GM12892 (cell line): ENCODE measurements around the gene VPS18.

Experiments used
- POLR2A ChIP-seq: IDR thresholded peaks from 2 replicates; pipeline ENCODE4 v1.6.1; 2011; ENCODE audit warnings: low read depth, low read length, control low read depth
- POLR2AphosphoS5 ChIP-seq: IDR thresholded peaks from 2 replicates; pipeline ENCODE4 v1.6.1; 2011; ENCODE audit warnings: low read depth, low read length, control low read depth

DNA sequence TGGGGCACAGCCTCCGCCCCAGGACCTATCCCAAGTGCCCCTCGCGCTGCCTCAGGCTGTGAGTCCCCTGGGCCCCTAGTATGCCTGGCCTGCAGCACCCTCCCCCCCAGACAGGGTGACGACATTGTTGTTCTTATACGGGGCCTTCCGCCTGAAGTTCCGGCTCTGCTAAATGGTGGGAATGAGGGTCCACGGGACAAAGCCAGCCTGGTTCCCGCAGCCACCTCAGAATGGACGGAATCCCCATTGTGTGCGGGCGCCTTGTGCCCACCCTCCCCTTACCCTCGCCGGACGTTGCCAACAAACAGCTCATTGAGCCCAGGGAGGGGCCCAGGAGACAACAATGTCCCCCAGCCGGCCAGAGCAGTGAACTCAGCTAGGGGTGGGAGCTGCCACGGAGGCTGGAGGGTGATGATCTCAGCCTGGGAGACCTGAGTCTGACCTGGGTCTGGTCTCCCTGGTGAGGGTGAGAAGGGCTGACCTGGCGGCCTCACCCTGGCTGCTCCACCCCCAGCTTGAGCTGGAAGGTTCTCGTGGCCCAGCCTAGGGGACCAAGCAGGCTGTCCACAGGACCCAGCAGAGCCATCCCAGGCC lies 24.6 kb downstream of the VPS18 start:
- TF ChIP-seq POLR2AphosphoS5 (no peak), POLR2A (no peak)
